Measurements from ENCODE around the gene RAB3B.

The RAB3B gene

DNA sequence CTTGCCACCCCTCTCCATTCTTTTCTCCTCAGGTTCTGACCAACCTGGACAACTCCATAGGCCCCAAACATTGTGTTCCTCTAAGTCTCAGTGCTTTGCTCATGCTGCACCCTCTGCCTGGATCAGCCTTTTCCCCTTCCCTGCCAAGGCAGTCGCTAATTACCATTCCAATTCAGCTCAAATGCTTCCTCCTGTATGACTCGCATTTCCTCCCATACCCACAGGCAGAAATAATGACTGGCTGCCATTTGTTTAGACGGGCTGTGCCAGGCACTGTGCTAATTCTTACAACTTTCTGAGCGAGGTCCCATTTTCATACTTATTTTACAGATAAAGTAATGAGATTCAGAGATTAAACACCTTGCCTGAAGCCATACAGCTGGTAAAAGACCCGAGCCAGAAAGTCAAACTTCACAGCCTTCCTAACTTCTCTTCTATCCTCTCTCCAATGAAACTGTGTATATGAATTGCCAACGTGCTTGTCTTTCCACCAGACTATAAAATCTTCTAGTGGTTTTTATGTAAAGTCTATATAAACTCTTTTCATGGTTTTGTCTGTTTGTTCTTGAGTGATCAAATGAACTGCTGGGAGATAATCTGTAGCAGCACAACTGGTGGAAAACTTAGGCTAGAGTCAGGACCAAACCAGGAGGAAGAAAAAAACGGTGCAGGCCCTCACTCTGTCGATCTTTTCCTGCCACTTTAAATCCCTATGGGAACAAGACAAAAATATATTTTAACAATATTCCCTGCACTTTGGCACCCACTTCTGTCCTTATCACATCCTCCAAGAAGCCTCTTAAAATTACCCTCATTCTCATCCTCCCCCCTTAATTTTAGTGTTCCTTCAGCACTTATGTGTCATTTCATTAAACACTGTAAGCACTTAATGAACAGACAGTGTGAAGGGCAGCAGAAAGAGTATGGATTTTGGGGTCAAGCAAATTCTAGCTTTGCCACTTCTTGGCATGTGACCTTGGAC is 33.7 kb downstream of the RAB3B start:
- DNase-seq (ENCODE audit: low read depth in 3 of 3), result no peak

DNA sequence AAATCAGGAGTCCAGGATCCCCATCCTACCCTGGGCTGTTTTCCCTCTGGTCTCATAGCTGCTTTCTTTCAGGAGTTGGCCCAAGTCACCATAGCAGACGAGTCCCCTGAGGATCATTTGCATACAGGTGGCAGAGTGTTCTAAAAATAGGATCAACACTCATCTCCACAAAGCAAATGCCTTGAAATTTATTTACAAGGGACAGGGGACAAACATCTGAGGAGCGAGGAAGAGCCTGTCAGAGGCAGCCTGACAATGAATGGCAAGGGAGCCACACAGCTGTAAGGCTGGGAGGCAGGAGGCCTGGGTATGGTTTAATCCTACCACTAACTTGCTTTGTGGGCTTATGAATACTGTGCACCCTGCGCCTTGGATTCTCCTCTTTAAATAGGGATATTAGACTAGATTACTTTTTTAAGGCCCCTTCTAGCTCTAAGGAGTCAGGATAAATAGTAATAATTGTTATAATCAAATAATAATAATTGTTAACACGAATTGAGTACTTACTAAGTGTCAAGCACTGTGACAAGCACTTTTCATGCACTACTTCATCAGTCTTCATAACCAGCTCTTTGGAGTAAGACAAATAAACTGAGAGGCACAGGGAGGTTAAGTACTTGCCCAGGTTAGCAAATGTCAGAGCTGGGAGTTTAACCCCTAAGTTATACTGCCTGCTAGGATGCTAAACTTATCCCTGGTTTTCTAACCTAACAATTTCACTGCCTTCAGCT is 34.5 kb downstream of the RAB3B start:
- DNase-seq (ENCODE audit: low read depth in 3 of 3), result no peak

DNA sequence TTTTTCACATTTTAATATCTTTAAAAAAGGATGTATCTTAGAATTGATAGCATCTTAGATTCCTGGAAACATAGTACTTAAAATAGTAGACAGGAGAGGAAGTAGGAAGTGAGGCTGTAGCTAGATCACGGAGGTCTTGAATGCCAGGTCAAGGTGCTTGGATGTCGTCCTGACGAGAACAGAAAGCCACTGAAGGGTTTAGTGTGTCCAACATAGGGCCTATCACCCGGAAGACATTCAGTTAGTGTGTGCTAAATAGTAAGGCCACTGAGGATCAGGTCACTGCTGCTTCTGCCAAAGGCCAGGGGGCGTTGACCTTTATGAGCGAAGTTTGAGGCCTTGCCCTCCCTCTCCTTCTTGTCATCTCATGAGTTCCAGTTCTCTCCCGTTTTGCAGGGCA is 35.7 kb downstream of the RAB3B start:
- DNase-seq (ENCODE audit: low read depth in 3 of 3), result no peak

DNA sequence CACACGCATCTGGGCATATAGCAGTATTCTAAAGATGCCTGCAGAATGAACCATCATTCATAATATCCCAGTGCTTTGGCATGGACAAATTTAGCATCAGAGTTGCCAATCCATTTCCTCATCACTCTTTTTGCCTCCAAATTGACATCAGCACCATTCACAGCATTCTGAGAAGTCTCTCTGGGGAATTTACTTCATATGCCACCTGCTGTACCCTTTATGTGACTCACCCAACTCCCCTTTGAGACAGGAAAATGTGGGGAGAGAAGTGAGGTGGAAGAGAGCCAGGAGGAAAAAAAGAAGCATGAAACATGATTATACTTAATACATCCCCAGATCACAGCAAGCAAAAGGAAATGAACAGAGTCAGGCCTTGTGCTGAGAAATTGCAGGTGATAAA is 37.4 kb downstream of the RAB3B start:
- no peak for DNase-seq (ENCODE audit: low read depth in 3 of 3)

DNA sequence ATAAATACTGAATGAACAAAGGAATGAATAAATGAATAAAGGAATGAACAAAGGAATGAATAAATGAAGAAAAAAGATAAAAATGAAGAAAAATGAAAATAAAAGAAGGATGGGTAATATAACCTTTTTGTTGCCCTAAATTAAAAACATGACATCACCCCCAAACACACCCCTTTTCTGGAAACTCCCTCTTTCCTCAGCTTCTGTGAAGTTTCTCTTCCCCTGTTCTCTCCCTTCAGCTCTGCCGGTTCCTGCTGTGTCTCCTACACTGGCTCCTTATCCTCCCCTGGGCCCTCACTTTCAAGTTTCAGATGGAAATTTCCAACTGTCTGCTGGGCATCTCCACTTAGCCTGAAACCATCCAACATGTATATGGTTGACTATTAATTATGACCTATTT is 37.9 kb downstream of the RAB3B start:
- no peak for DNase-seq (ENCODE audit: low read depth in 3 of 3)

DNA sequence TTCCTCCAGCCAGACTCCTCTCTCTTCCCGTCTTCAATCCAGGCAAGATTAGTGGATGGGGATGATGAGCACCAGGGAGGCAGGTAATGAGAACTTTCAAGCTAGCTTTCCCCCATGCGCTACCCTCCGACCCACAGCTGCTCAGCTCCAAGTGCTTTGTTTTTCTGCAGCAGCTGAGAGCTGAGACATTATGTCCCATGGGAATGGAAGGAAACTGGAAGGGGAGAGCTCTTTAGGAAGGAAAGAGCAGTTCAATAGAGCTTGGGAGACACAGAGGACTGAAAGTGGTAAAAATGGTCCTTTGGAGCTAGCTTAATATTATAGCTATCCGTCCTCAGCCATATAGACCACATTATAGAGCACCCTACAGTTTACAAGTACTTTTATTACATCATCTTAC is 39.8 kb downstream of the RAB3B start:
- no peak for DNase-seq (ENCODE audit: low read depth in 3 of 3)

DNA sequence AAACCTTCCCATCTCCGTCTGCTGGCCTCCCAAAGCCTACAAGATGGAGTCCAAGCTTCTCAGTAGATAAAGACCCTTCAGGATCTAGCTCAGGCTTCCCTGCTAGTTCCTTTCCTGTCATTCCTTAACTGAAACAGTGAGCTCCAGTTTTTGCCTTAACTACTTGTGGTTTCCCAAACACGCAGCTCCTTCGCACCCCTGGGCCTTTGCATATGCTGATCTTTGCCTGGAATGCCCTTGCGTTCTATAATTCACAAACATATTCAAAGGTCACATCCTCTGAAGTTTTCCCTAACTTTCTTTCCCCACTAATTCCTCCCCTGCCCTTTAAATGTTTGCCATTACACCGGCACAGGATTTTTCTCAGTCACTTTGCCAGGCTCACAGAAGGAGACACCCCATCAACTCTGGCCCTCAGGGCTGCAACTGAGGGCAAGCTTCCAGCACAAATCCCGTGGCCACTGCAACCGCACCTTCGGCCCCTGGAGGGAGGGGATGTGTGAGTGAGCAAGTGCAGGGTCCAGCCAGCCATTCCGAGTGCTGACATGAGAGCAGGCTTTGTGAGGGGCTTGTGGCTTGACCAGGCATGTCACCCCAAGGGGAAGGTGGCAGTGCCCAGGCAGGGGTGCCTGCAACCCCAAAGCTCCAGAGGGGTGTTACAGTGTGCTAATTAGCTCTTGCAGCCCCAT is 41.3 kb downstream of the RAB3B start:
- DNase-seq (ENCODE audit: low read depth in 3 of 3), result no peak

DNA sequence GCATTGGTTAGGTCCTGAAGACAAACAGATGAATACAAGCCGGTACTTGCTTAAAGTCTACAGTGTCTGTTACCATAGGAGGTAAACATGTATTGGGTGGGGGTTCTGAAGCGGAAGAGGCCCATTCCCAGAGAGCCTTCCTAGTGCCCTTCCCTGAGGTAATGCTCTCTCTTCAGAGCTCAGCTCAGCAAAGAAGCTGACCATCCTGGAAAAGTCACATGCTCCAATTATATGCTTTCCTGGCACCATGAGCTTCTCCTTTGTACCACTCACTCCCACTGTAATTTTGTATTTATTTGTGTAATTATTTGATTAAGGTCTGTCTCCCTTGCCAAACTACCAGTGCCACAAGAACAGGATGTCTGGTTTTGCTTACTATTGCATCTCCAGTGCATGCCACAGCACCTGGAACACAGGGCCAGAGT is 42.0 kb downstream of the RAB3B start:
- no peak for DNase-seq (ENCODE audit: low read depth in 3 of 3)

DNA sequence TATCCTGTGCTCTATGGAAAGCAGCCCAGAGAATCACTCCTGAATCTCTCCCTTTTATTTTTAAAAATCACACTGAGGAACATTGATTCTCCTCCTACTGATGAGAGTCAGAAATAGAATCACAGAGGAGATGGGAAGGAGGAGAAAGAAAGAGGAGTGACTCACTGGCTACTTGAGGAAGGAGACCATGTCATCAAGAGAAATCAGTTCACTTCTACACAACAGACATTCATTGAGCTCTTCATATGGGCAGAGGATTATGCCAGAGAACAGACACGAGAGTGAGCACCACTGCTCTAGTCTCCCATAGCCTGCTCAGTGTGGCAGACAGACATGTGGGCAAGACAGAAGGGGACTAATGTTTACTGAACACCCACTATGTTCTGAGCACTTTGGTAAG is 44.2 kb downstream of the RAB3B start:
- DNase-seq (ENCODE audit: low read depth in 3 of 3), result no peak

DNA sequence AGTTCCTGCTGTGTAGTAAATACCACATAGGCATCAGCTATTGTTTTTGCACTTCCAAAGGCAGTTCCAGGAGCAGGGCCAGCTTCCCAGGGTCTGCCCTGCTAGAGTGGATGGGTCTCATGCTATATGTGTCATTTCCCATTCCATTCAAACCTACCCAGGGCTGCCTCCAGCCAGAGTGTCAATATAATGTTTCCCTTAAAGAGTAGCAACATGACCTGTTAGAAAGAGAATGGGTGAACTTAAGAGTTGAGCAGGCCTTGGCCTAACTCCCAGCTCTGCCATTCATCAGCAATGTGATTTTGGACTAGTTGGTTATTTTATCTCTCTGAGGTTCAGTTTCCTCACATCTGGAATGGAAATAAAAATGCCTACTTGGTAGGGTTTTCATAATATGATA is 44.9 kb downstream of the RAB3B start:
- DNase-seq (ENCODE audit: low read depth in 3 of 3), result no peak

DNA sequence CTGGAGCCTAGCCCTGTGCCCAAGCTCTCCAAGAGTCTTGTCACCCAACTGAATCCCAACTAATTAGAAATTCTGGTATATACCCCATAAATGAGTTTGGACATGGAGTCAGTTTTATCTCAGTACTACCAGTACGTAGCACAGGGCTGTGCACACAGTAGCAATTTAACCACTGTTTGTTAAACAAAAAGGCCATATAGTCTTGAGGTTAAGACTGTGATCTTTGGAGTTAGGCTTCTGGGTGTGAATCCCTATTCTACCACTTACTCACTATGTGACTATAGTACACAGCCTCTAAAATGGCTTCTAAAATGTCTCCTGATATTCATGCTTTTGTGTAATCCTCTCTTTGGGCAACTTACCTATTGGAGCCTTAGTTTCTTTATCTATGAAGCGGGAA is 48.2 kb downstream of the RAB3B start:
- DNase-seq (ENCODE audit: low read depth in 3 of 3), result no peak

DNA sequence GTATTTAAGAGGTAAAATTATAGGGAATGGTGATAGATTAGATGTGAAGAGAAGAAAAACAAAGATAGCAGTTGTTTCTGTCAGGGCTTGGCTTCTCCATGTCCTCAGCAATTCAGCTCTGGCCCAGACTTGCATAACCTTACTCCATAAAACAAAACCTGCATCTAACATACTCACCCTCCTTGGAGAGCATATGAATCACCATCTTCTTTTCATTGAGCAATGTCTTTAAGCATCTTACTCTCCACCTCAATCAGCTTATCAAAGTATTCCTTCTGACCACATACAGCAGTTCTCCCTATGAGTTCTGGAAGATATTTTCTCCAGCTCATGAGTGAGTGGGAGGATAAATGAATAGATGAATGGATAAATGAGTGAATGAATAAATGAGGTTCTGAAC is 49.0 kb downstream of the RAB3B start:
- DNase-seq (ENCODE audit: low read depth in 3 of 3), result no peak

DNA sequence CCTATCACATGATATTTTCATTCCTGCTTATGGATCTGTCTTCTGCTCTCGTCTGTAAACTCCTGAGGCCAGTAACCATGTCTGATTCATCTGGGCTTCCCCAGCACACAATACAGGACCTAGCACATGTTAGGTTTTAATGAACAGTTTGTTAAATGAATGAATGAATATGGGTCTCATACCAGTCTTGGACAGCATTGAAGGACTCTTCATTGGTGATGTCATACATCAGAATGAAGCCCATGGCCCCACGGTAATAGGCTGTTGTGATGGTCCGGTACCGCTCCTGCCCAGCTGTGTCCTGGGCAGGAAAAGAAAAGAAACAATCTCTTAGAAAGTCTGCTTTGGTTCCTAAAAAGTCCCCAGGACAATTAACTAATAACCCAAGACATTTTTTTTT is 53.4 kb downstream of the RAB3B start:
- DNase-seq (ENCODE audit: low read depth in 3 of 3), result no peak

DNA sequence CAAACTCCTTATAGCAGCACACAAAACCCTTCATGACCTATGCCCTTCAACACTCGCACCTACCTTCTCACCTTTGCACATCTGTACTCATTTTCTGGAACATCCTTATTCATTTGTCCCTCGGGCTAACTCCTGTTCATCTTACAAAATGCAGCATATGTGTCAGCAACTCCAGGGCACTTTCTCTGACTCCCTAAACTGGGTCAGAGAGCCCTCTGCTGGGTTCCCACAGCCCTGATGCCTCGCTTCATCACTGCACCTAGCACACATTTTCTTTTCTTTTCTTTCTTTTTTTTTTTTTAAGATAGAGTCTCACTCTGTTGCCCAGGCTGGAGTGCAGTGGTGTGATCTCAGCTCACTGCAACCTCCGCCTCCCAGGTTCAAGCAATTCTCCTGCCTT is 54.0 kb downstream of the RAB3B start:
- DNase-seq (ENCODE audit: low read depth in 3 of 3), result no peak

DNA sequence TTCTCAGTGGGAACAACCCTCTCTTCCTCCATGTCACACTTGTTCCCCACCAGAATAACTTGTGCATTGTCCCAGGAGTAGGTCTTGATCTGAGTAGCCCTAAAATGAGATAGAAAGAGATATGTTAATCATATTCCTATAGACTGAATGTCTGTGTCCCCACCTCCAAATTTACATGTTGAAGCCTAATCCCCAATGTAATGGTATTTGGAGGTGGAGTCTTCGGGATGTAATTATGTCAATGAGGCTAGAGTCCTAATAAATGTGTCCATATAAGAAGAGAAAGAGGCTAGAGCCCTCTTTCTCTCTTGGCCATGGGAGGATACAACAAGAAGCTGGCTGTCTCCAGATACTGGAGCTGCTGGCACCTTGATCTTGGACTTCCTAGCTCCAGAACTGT is 57.2 kb downstream of the RAB3B start:
- DNase-seq (ENCODE audit: low read depth in 3 of 3), result no peak

DNA sequence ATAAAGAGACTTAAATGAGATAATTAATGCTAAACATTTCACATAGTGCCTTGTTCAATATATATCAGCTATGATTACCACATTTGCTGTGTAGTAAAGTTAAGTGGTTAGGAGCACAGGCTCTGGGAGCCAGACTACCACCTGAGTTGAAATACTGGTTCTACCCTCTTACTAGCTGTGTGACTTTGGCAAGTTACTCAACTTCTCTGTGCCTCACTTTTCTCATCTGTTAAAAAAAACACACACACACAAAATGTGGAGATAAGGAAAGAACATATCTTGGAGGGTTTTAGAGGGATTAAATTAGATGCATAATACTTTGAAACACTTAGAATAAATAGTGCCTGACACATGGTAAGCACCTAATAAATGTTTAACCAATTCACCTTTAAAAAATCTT is 60.2 kb downstream of the RAB3B start:
- DNase-seq (ENCODE audit: low read depth in 3 of 3), result no peak

DNA sequence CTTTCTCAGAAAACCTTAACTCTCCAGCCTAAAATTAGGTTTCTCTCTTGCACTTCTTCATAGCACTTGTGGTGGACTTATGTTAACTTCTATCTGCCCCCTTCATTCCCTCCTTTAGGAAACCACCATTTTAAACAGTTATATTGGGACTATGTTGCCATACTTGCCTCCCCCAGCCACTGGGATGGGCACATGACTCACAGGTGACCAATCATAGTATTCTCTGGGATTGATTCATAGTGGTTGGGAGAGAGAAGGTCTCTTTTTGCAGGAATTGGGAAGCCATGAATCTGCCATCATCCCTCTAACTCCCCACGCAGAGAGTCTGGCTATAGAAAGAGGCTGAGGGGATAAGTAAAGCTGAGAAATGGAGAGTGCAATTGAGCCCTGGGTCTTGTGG is 61.6 kb downstream of the RAB3B start:
- no peak for DNase-seq (ENCODE audit: low read depth in 3 of 3)

DNA sequence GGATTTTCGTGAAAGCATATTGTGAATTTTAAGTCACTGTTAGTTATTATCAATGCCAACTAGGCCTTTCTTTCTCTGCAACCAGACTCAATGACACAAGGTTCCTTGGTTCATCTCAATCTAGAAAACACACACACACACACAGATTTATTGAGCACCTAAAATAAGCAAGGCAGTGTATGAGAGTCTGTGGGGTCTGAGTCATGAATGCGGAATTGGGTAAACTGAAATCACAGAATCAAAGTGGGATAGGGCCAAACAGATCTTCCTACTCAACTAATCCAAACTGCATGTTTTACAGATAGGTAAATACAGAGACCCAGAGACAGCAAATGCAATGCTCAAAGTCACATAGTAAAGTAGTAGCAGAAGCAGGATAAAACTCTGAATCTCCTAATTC is 63.5 kb downstream of the RAB3B start:
- DNase-seq (ENCODE audit: low read depth in 3 of 3), result no peak

DNA sequence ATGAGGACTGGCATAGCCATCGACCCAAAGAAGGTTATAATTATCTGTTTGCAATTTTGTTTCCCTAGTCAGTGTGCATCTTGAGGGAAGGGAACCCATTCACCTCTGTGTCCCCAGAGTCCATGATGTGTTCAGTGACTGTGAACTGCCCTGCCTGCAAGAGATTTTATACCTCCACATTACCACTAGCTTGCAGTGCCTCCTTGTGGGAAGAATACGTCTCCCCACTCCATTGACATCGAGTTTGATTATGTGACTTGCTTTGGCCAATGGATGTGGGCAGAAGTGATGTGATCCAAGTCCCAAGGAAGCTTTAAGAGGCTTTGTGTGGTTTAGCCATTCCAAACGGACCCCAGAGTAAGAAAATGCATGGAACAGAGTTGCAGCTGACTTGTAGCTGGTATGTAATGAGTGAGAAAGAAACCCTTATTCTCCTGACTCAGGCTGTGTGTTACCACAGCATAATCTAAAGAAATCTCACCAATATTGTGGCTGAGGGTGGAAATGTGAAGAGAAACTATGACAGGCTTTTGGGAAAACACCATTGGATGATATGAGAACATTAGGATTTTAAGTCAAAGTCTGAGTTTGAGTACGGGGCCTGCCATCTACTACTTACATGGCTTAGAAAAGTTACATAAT is 64.2 kb downstream of the RAB3B start:
- DNase-seq (ENCODE audit: low read depth in 3 of 3), result no peak

DNA sequence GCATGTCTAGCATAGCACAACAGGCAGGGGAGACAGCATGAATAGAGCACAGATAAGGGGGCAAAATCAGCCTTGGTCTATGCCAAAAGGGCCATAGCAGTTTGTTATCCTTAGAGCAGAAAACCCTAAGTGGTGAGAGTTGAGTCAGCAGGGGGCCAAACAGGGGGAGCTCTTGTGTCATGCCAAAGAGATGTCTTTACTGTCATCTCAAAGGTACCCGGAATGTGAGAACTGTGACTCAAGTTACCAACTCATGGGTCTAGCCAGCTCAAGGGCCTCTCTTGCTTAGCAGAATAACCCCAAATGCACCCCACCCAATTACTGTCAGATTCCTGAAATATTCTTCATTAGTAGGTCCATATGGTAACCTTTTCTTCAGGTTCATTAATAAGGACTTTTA is 66.0 kb downstream of the RAB3B start:
- DNase-seq (ENCODE audit: low read depth in 3 of 3), result peak in 1 of 3 experiments; percentile 32

DNA sequence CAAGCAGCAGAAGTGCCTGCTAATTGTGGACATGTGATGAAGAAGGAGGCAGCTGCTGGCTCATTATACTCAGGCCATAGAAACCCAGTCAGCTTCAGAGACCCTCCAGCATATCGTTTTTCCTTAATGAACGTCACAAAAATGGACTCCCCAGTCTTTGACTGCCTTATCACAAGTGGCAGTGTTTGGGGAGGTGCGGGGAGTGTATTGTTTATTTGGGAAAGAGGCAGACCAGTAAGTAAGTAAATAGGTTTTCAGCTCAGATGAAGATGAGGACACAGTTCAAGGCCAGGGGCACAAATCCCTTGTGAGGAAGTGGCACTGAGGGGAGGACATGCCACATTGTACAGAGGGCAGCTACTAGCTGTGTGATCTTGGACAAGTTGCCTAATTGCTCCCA is 68.5 kb downstream of the RAB3B start:
- no peak for DNase-seq (ENCODE audit: low read depth in 3 of 3)

DNA sequence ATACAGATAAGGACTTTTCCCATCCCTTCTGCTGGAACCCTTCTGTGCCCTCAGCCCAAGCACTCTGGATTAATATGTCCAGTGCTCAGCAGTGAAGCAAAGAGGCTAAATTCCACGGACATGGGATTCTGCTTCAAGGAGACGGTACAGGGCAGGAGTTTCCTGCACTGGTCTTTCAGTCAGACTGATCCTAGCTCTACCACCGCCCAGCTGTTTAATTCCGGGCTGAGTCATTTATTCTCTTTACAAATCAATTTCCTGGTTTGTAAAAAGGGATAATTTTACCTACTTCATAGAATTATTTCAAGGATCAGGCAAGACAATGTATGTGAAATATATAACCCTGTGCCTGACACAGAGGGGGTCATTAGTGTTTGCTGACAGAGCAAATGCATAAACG is 70.4 kb downstream of the RAB3B start:
- DNase-seq (ENCODE audit: low read depth in 3 of 3), result no peak
